ENCODE results near the gene PLXNB1. TPM values are rescaled to one million over a fixed set of nuclear protein-coding genes. Genes with fewer than 3 reads are reported as not detected.

PLXNB1 gene
- total RNA-seq, 1 experiment from 2014 or later = 35.6 TPM

DNA sequence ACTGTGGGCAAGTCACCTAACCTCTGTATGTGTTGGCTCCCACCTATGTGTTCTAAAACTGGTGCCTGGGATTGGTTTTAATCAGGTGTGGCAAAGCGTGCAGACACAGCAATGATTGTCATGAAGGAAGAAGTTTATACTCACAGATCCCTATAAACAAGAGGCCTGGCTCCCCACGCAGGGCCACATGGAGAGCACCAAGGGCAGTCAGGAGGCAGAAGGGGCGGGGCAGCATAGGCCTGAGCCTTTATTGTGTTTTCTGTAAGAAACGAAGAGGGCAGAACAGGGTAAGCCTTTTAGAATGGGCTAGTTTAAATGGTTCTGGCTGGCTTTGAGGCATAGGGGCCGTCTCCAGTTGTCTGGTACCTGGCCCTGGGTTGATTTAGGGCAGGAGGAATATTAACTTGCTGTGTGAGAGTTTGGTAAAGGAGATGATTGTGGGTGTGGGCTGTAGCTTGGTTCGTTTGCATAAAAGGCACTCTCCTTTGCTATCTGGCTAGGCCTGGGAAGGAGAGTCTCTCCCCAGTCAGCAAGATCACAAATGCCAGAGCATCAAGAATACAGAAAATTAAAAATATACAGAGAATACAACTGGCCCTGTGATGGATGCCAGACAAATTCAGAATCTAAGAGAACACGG lies 60.1 kb downstream of the PLXNB1 start:
- Histone ChIP-seq H3K27me3 (ENCODE audit: insufficient read depth, low read length) (no peaks in the 10 kb centered on the region), H3K4me2 (ENCODE audit: low read length) (no peak overlapping the region), H3K4me3 (replicated peaks in 1 of 2; ENCODE audit: low read depth in 1 of 2, low read length in 2 of 2) (no peak overlapping the region), H3K9me2 (ENCODE audit: insufficient read depth) (no peaks in the 10 kb centered on the region), H3K36me3 (ENCODE audit: control insufficient read depth in 1 of 2, insufficient read depth in 2 of 2, low read length in 2 of 2) (no peaks in the 10 kb centered on the region), H4K20me1 (ENCODE audit: insufficient read depth) (no peaks in the 10 kb centered on the region), H3K4me1 (ENCODE audit: control insufficient read depth in 1 of 2, insufficient read depth in 2 of 2, low read length in 2 of 2) (peaks cover 2 to 7% of the 10 kb centered on the region in 2 experiments; a peak in 3 of 4 replicates), H3K9me3 (ENCODE audit: control insufficient read depth in 1 of 2, insufficient read depth in 1 of 2, low read depth in 1 of 2, low read length in 2 of 2) (no peaks in the 10 kb centered on the region), H2AFZ (ENCODE audit: low read depth, low read length, poor library complexity, severe bottlenecking) (no peak overlapping the region), H3K27ac (ENCODE audit: low read depth, low read length) (no peak overlapping the region), H3K9ac (ENCODE audit: low read length) (no peak overlapping the region), H3K79me2 (ENCODE audit: insufficient read depth, low read length) (no peaks in the 10 kb centered on the region)
- no peak for ATAC-seq
- no TSS peak for BruUV-seq (replicated peaks)
- ChIA-PET RAD21 (ENCODE audit: low non-redundant PET in 1 of 2, low total read pairs in 2 of 2, uncharacterized antibody in 2 of 2, unreplicated experiment in 2 of 2) (no interaction called here), CTCF (no interaction called here), POLR2A (no interaction called here)
- TF ChIP-seq JUND (IDR thresholded peaks at IDR 0.05) = no peak
- TF ChIP-seq EZH2phosphoT487 (IDR thresholded peaks at IDR 0.05; ENCODE audit: borderline replicate concordance) = no peak
- no peak for TF ChIP-seq FOSL1 (IDR thresholded peaks at IDR 0.05; ENCODE audit: low read depth)
- TF ChIP-seq, protein P1, sequence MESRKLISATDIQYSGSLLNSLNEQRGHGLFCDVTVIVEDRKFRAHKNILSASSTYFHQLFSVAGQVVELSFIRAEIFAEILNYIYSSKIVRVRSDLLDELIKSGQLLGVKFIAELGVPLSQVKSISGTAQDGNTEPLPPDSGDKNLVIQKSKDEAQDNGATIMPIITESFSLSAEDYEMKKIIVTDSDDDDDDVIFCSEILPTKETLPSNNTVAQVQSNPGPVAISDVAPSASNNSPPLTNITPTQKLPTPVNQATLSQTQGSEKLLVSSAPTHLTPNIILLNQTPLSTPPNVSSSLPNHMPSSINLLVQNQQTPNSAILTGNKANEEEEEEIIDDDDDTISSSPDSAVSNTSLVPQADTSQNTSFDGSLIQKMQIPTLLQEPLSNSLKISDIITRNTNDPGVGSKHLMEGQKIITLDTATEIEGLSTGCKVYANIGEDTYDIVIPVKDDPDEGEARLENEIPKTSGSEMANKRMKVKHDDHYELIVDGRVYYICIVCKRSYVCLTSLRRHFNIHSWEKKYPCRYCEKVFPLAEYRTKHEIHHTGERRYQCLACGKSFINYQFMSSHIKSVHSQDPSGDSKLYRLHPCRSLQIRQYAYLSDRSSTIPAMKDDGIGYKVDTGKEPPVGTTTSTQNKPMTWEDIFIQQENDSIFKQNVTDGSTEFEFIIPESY (IDR thresholded peaks at IDR 0.05; ENCODE audit: extremely low read depth, insufficient replicate concordance, low read length) = no peak
- intact Hi-C loops (cut with micrococcal nuclease) = no loop called here
- DNase-seq (ENCODE audit: low read depth, low spot score) = no peak

DNA sequence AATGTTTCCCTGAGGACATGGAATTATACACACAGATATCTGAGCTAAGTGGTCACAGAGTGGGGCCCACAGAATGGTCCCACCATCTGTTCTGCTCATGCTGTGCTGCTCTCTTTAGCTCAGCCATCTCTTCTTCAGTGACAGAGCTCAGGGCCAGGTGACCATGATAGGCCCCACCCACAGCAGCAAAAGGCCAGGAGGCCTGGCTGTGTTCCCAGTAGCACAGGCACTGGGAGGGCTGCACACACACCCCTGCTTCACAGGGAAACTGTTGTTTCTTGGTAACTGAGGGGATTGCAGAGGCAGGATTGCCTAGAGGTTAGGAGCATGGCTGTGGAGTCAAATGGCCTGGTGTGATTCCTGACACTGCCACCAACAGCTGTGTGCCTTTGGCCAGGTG lies 62.7 kb downstream of the PLXNB1 start:
- no peak overlapping the region for H3K27ac ChIP-seq (ENCODE audit: low read depth, low read length)
- no peaks in the 10 kb centered on the region for H4K20me1 ChIP-seq (ENCODE audit: insufficient read depth)
- peaks cover 3 to 5% of the 10 kb centered on the region in 2 experiments; a peak in 2 of 4 replicates for H3K9me3 ChIP-seq (ENCODE audit: control insufficient read depth in 1 of 2, insufficient read depth in 1 of 2, low read depth in 1 of 2, low read length in 2 of 2)
- RAD21 ChIA-PET (ENCODE audit: low non-redundant PET in 1 of 2, low total read pairs in 2 of 2, uncharacterized antibody in 2 of 2, unreplicated experiment in 2 of 2) = no interaction called here
- peaks cover 2 to 7% of the 10 kb centered on the region in 2 experiments; a peak in 3 of 4 replicates for H3K4me1 ChIP-seq (ENCODE audit: control insufficient read depth in 1 of 2, insufficient read depth in 2 of 2, low read length in 2 of 2)
- no peak overlapping the region for H2AFZ ChIP-seq (ENCODE audit: low read depth, low read length, poor library complexity, severe bottlenecking)
- no peaks in the 10 kb centered on the region for H3K36me3 ChIP-seq (ENCODE audit: control insufficient read depth in 1 of 2, insufficient read depth in 2 of 2, low read length in 2 of 2)
- CTCF ChIA-PET = interaction anchor here (0.7 kb wide), 1 partner anchor 69 kb away, joined by 3 read pairs; no protein-coding TSS in a partner anchor
- DNase-seq (ENCODE audit: low read depth, low spot score) = no peak
- no peaks in the 10 kb centered on the region for H3K9me2 ChIP-seq (ENCODE audit: insufficient read depth)
- ATAC-seq = peak; percentile 76
- H3K27me3 ChIP-seq (ENCODE audit: insufficient read depth, low read length) = no peaks in the 10 kb centered on the region
- intact Hi-C loops (cut with micrococcal nuclease) = no loop called here
- no peak overlapping the region for H3K4me3 ChIP-seq (replicated peaks in 1 of 2; ENCODE audit: low read depth in 1 of 2, low read length in 2 of 2)
- TF ChIP-seq, protein P2, sequence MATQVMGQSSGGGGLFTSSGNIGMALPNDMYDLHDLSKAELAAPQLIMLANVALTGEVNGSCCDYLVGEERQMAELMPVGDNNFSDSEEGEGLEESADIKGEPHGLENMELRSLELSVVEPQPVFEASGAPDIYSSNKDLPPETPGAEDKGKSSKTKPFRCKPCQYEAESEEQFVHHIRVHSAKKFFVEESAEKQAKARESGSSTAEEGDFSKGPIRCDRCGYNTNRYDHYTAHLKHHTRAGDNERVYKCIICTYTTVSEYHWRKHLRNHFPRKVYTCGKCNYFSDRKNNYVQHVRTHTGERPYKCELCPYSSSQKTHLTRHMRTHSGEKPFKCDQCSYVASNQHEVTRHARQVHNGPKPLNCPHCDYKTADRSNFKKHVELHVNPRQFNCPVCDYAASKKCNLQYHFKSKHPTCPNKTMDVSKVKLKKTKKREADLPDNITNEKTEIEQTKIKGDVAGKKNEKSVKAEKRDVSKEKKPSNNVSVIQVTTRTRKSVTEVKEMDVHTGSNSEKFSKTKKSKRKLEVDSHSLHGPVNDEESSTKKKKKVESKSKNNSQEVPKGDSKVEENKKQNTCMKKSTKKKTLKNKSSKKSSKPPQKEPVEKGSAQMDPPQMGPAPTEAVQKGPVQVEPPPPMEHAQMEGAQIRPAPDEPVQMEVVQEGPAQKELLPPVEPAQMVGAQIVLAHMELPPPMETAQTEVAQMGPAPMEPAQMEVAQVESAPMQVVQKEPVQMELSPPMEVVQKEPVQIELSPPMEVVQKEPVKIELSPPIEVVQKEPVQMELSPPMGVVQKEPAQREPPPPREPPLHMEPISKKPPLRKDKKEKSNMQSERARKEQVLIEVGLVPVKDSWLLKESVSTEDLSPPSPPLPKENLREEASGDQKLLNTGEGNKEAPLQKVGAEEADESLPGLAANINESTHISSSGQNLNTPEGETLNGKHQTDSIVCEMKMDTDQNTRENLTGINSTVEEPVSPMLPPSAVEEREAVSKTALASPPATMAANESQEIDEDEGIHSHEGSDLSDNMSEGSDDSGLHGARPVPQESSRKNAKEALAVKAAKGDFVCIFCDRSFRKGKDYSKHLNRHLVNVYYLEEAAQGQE (IDR thresholded peaks at IDR 0.05; ENCODE audit: low read depth) = no peak
- TF ChIP-seq ZNF274 (IDR thresholded peaks at IDR 0.05; ENCODE audit: low read depth, low read length) (no peak), RAD21 (IDR thresholded peaks at IDR 0.05; ENCODE audit: low read depth) (no peak), ZFX (IDR thresholded peaks at IDR 0.05) (no peak), EZH2phosphoT487 (IDR thresholded peaks at IDR 0.05; ENCODE audit: borderline replicate concordance) (no peak), ELF1 (IDR thresholded peaks at IDR 0.05; ENCODE audit: borderline replicate concordance, low read depth) (no peak), SP1 (IDR thresholded peaks at IDR 0.05; ENCODE audit: low read depth) (no peak), EZH2 (IDR thresholded peaks at IDR 0.05) (no peak)
- TF ChIP-seq, protein P3, sequence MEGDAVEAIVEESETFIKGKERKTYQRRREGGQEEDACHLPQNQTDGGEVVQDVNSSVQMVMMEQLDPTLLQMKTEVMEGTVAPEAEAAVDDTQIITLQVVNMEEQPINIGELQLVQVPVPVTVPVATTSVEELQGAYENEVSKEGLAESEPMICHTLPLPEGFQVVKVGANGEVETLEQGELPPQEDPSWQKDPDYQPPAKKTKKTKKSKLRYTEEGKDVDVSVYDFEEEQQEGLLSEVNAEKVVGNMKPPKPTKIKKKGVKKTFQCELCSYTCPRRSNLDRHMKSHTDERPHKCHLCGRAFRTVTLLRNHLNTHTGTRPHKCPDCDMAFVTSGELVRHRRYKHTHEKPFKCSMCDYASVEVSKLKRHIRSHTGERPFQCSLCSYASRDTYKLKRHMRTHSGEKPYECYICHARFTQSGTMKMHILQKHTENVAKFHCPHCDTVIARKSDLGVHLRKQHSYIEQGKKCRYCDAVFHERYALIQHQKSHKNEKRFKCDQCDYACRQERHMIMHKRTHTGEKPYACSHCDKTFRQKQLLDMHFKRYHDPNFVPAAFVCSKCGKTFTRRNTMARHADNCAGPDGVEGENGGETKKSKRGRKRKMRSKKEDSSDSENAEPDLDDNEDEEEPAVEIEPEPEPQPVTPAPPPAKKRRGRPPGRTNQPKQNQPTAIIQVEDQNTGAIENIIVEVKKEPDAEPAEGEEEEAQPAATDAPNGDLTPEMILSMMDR (IDR thresholded peaks at IDR 0.05 in 2 of 3, conservative IDR thresholded peaks at IDR 0.05 in 1 of 3; ENCODE audit: borderline replicate concordance in 1 of 3, insufficient read depth in 1 of 3, low read depth in 2 of 3, low read length in 2 of 3) = no peak
- no TSS peak for BruUV-seq (replicated peaks)
- H3K9ac ChIP-seq (ENCODE audit: low read length) = no peak overlapping the region
- no peaks in the 10 kb centered on the region for H3K79me2 ChIP-seq (ENCODE audit: insufficient read depth, low read length)
- no peak overlapping the region for H3K4me2 ChIP-seq (ENCODE audit: low read length)
- POLR2A ChIA-PET = no interaction called here
